Thyroid gland (tissue), 4 donors: Measurements from ENCODE around the gene JAM2.

Source experiments
- CTCF ChIP-seq, 6 experiments: fragments of 200-600 bp in 3 of 6; fragments of 450-650 bp in 3 of 6; sonication (generic) in 3 of 6; IDR thresholded peaks; one replicate each; pipeline ENCODE4 v1.5.1; 2016 to 2019; ENCODE audit warnings: antibody characterized with exemption in 6 of 6, mild to moderate bottlenecking in 2 of 6, inconsistent platforms in 1 of 6, moderate library complexity in 1 of 6
- POLR2A ChIP-seq, 2 donors: fragments of 450-650 bp; IDR thresholded peaks; one replicate each; pipeline ENCODE4 v1.6.1; 2017; ENCODE audit warnings: antibody characterized with exemption in 2 of 2, mild to moderate bottlenecking in 2 of 2, moderate library complexity in 1 of 2

GRCh38 chr21:25647647-25648046, 8.6 kb downstream of the JAM2 start:
- TF ChIP-seq CTCF (IDR thresholded peaks at IDR 0.05) (no peak), POLR2A (IDR thresholded peaks at IDR 0.05) (no peak)
